Activated CD4-positive, alpha-beta T cell treated with anti-CD3 and anti-CD28 coated beads, Interleukin-10, Interleukin-2, amounts not matched to agents 100 ng/mL and 50 ng/mL, durations not matched to agents 16 hours and 8 hours (primary cell): ENCODE data around the gene PRRT1B.

ENCODE experiments used
- DNase-seq: peaks from one replicate; pipeline ENCODE4 v3.0.0-alpha.2; 2020

Gene PRRT1B

DNA sequence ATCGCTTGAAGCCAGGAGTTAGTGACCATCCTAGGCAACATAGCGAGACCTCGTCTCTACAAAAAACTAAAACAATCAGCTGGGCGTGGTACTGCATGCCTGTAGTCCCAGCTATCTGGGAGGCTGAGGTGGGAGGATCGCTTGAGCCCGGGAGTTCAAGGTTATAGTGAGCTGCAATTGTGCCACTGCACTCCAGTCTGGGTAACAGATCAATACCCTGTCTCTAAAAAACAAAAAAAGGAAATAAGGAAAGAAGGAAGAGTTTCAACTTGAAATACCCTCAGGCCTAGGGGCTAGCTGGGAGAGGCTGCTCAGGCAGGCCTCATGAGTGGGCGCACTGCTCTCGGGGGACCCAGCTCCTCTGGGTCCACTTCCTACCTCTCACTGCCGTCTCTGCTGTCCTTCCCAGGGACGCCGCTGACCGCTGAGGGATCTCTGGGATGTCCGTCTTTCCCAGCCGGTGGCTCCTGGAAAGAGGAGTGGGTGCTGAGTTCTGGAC, 56.4 kb downstream of the PRRT1B start:
- no peak for DNase-seq

DNA sequence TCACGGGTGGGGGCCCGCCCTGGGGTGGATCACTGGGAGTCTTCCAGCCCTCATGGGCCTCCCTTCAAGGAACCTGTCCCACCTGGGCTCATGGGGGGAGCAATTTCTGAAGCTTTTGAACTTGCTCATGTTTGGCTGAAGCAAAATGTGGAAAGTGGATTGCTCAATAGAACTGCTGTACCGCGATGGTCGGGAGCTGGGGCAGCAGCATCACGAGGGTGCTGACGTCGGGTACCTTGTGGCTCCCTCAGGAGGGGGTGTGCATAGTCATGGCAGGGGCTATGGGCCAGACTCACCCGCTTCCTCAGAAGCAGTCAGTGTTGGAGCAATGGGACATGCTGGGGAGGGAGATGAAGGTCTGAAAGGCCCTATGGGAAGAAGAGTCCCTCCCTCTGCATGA, 57.9 kb downstream of the PRRT1B start:
- DNase-seq = no peak

DNA sequence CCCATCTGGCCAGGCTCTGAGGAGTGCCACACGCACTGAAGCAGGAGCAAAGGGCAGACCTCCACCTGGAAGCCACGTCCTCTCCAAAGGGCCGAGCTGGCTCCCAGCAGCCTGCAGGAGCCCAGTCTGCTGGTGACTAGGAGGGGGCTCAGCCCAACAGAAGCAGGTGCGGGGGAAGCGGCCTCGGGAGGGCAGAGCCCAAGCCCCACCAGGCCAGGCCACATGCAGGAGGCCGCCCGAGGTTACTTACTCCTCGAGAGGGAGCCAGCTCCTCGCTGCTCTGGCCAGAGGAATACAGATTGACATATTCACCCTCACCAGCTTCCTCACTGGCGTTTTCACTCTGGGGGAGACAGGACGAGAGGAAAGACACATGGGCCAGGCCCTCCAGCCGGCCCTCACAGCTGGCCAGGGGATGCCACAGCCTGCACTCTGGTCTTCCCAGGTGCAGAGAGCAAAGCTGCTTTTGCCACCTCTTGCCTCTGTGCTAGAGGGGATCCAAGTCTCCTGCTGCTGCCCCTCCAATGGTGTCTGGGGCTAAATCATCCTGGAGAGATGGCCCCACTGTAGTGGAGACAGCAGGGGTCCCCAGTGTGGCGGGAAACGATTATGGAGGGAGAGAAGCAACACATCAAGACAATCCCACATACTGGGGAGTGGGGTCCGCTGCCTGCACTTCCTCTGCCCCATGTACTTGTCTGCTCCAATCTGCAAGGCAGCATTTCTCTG, 58.6 kb downstream of the PRRT1B start:
- no peak for DNase-seq

DNA sequence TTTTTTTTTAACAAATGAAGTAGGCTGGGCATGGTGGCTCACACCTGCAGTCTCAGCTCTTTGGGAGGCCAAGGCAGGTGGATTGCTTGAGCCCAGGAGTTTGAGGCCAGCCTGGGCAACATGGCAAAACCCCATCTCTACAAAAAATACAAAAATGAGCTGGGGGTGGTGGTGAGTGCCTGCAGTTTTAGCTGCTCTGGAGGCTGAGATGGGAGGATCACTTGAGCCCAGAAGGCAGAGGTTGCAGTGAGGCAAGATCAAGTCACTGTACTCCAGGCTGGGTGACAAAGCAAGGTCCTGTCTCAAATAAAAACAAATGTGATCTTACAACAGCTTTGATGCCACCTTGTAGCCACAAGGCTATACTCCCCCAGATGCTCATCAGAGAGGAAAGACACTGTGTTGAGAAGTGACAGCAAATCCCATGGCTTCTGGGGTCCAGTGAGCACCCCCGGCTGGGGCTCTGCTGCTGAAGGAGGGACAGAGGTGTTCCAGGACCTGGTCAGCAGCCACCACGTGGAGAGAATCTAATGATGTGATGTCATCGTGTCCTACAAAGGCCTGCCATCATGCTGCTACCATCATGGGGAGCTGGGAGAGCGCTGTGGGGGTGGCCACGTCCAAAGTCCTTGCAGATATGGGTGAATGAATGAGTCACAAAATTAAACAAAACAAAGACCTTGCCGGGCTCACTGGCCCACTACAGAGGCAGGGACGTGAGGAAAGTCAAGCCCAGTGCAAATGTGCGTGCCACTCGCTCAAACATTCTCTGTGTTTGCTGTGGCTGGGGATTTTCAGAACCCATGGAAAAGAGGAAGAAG, 60.7 kb downstream of the PRRT1B start:
- DNase-seq = no peak

DNA sequence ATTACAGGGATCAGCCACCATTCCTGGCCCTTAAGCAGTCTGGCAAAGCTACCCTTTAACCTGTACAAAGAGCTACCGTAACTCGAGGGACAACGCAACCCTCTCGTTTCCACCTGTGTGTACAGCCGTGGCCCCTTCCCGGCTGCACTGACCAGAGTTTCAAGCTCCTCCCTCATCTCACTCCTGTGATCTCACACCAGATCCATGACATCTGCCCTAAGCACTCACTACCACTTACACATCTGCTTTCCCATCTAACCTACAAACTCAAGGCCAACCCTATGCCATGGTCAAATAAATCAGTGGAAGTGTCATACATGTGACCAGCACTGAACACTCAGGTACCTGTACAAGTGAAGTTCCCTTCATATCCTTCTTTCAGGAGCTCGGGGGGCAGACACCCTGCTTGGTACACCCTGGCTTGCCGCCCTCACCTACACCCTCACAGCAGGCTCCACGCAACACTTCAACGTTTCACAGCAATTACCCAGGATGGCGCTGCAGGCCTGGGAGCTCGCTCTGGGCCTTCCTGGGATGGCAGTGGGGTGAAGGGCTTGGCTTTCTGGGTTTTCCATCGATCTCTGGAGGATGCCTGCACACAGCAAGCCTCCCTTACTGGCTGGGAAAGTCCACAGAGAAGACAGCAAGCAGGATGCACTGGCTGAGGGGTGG, 61.7 kb downstream of the PRRT1B start:
- DNase-seq = no peak

DNA sequence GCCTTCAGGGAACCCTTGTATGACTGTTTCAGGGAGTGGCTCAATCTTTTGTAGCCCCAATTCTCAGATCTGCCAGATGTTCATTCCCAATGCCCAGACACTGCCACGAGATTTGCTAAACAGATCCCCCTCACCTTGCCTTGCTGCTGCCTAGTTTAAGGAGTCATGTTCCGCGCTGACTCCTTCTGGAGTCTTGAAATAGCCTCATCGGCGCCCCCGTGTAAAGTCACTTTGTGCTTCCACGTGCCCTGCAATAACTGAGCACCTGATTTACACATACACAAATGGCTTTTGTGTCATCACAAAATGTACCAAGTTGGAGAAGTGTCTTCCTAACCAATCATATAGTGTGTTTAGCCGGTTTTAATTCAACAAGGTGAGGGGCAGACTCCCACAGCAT, 62.3 kb downstream of the PRRT1B start:
- DNase-seq = no peak

DNA sequence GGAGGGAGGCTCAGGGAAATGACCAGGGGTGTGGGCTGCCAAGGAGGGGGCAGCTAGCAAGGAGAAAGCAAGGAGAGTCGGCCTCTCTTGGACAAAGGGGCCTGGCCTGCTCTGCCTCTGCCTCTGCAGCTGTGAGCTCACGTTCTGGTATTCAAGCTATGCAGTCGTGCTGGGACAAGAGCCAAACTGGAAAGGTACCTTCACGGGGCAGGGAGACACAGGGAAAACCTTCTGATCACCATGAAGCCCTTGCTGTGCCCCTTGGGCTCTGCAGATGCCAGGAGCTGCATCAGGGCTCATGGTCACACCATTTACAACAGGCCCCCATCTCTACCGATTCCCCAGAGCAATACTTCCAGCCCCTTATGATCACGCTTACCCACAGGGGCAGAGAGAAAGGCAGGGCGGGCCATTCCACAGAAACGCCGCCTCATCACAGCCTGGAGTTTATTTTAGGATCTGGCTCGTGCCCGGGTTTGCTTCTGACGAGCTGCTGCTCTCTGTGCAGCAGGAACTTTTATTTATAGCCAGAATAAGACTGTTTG, 63.2 kb downstream of the PRRT1B start:
- no peak for DNase-seq
